NCI-H748 (cell line): Measurements from ENCODE around the gene PARD6B.

Source experiments
- DNase-seq: peaks from one replicate; lab custom pipeline; 2025; ENCODE audit not compliant: unreplicated experiment; lab: John Stamatoyannopoulos, UW

Gene PARD6B

DNA sequence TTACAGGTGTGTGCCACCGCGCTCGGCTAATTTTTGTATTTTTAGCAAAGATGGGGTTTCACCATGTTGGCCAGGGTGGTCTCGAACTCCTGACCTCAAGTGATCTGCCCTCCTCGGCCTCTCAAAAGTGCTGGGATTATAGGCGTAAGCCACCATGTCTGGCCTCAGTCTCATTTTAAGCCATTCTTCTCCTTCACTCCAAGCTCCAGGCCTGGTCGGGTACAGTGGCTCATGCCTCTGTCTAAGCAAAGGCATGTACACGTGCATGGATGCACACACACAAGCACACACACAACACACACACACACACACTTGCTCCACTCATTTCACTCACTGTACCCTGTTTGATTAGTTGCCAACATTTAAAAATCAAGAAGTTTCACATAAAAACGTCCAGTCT is 7.7 kb upstream of the PARD6B start:
- no peak for DNase-seq

- no peak for DNase-seq
Measured at GRCh38 chr20:50724112-50724725, 7.2 kb upstream of the PARD6B start.

GRCh38 chr20:50724851-50725723 is 6.3 kb upstream of the PARD6B start:
- DNase-seq: no peak

- no peak for DNase-seq
Measured at GRCh38 chr20:50725724-50726005, 5.7 kb upstream of the PARD6B start.

GRCh38 chr20:50726955-50727791 is 4.2 kb upstream of the PARD6B start:
- DNase-seq: no peak

- DNase-seq: no peak
Measured at GRCh38 chr20:50727792-50728485, 3.4 kb upstream of the PARD6B start.

- DNase-seq: no peak
Measured at GRCh38 chr20:50728486-50728980, 2.8 kb upstream of the PARD6B start.

GRCh38 chr20:50728981-50729874 is 2.2 kb upstream of the PARD6B start:
- no peak for DNase-seq

- DNase-seq: peak; percentile 49
Measured at GRCh38 chr20:50729901-50730764, 1.2 kb upstream of the PARD6B start.

DNA sequence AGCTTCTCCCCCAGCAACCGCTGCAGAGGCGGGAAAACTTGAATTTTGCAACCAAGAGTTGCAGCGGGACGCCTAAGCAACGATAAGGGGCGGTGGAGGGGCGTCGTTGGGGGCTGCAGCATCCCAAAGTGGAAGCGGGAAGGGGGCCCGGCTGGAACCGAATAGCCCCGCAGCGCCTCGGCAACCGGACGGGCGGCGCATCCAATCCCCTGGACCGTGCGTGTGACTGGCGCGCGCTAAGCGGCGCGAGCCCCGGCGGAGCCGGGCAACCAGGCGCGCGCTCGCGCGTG is 670 bp upstream of the PARD6B start:
- DNase-seq: no peak

DNA sequence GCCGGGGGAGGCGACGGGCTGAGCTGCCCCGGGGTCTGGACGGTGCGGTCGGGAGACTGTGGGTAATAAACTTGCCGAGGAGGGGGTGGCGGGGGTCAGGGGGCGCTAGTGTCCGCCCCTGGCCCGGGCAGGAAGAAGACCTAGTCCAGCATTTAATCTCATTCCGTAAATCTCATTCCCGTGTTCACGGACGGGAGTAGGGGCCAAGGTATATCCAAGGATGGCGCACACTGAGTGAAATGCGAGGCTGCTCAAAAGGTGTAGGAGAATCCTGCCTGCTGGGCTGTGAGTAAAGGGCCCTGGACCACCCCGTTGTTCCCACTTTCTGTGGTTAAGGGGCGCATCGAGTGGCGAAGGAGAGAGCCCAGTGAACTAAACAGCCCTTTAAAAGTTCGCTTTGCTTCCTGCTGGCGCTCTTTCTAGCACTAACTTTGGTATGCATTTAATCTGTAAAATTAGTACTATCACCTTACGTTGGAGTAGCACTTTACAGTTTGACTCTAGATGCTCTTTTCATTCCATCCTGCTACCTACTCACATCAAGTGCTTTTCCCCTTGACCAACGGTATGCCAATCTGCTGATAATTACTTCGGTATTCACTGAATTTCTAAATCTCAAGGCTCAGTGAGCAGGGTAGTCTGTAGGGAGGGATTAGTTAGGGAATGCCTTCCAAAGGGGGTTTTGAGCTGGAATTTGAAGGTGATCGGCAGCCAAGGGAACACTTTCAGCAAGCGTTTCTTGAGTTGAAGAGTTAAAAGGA is 730 bp downstream of the PARD6B start:
- DNase-seq: peak; percentile 35

GRCh38 chr20:50733644-50734349 is 2.4 kb downstream of the PARD6B start:
- DNase-seq: no peak

GRCh38 chr20:50734730-50735679 is 3.6 kb downstream of the PARD6B start:
- DNase-seq: no peak

DNA sequence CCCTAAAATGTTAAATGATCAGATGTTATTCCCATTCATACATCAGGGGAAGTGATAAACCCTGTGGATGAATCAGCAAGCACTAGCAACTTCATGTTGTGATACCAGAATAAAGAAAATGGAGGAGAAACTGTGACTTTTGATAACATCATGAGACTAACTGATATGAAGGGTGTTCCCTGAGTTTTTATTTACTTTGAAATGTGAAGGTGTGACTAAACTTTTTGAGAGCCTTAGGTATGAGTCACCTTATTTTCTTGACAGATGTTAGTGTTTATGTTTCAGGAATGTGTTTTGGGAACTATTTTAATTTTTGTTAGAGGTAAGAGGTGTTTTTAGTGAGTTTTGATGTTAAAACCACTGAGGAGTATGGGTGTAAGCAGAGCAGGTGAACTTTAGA is 4.4 kb downstream of the PARD6B start:
- DNase-seq: no peak

GRCh38 chr20:50737352-50737751 is 6.0 kb downstream of the PARD6B start:
- no peak for DNase-seq

GRCh38 chr20:50743087-50743486 is 11.7 kb downstream of the PARD6B start:
- no peak for DNase-seq
